Urinary bladder (tissue), 4 donors: ENCODE results near the gene GPR37. TPM values are rescaled to one million over a fixed set of nuclear protein-coding genes. Genes with fewer than 3 reads are reported as not detected.

ENCODE experiments used
- DNase-seq: peaks from one replicate; pipeline ENCODE4 v3.0.0-alpha.2; 2015; ENCODE audit errors: extremely low spot score
- H3K27ac ChIP-seq: one replicate; pipeline ENCODE4 v1.5.1; 2013; ENCODE audit warnings: low read depth, mild to moderate bottlenecking, moderate library complexity
- H3K36me3 ChIP-seq: one replicate; pipeline ENCODE4 v1.6.1; 2013; ENCODE audit warnings: mild to moderate bottlenecking, moderate library complexity; ENCODE audit not compliant: insufficient read depth
- H3K4me1 ChIP-seq: one replicate; pipeline ENCODE4 v1.6.1; 2013; ENCODE audit warnings: mild to moderate bottlenecking, moderate library complexity; ENCODE audit not compliant: insufficient read depth
- H3K4me3 ChIP-seq: one replicate; pipeline ENCODE4 v1.5.1; 2013; ENCODE audit warnings: low read depth, low read length
- WGBS: extraction: QIAGEN DNeasy Blood & Tissue Kit; methylation state at CpG from one replicate; pipeline ENCODE4 v1.1.7; 2013; 5-methylcytosine and 5-hydroxymethylcytosine counted together
- polyA plus RNA-seq: library from polyadenylated mRNA; stranded (reverse); fragments of 200-250 nt; gene quantifications from one replicate; pipeline ENCODE4 v1.2.3, GENCODE V29; 2013
- total RNA-seq: library from RNA; depleted of rRNA; stranded (reverse); fragments of >200 nt; gene quantifications from one replicate; pipeline ENCODE4 v1.2.3, GENCODE V29; 2014
- donor health status: healthy with polysubstance abuse.
- donor health status: healthy.

The GPR37 gene
- total and polyA plus RNA-seq, 2 donors: 4.8 to 5.4 TPM

DNA sequence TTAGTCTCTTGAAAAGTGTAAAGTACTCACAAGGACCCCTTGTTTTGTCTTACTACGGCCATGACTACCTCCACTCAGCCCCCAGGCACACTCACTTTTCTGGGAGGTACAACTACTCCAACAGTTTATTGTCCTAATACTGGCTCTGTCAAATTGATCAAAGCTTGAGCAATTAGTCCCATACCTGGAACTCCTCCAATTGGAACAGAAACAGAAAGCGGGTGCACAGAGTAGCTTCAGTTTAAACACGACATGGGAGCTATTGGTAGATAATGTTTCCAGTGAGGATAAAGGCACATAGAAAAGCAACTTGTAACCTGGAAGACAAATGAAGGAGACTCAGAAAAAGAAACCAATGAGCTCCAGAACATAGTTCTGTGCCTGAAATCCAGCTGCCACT, 7.7 kb upstream of the GPR37 start:
- 84% methylated on average over 3 of the region's 3 CpGs for WGBS
- no peaks in the 10 kb centered on the region for H3K36me3 ChIP-seq
- no peaks in the 10 kb centered on the region for H3K4me1 ChIP-seq
- H3K27ac ChIP-seq: no peak overlapping the region
- DNase-seq: no peak
- no peak overlapping the region for H3K4me3 ChIP-seq

DNA sequence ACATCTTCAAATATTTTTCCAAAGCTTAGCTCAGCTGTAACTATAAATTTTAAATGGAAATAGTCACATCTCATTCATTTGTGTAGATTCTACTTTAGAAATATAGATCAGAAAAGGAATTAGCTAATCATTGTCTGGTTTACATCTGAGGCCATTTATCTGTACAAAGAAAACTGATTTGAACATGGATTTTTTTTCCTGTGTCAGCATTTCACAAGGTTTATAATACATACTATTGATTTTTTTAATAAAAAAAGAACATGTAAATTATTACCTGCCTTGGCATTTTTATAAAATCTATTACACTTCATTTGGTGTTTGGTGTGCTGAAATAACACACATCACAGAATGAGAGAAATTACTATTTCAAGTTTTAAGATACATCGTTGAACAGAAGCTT, 3.5 kb upstream of the GPR37 start:
- H3K36me3 ChIP-seq: no peaks in the 10 kb centered on the region
- 87% methylated on average over 1 of the region's 1 CpG for WGBS
- DNase-seq: no peak
- no peak overlapping the region for H3K27ac ChIP-seq
- H3K4me1 ChIP-seq: no peaks in the 10 kb centered on the region
- H3K4me3 ChIP-seq: no peak overlapping the region

DNA sequence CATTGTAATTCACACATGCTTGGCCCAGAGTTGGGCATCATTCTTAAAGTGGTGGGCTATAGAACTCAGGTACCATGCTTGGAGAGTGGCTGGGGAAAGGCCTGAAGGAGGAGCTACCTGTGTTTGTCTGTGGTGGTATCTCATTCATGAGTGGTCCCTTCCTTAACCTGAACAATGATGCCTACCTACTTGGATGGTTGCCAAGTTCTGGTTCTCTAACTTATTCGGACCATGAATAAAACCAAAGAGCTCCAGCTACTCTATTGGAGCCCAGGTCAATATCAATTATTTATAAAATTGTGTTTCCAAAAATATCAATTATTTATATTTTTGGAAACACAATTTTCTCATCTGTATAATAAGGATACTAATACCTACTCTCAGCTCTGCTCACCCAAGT, 2.9 kb upstream of the GPR37 start:
- H3K4me1 ChIP-seq: no peaks in the 10 kb centered on the region
- no peak for DNase-seq
- no peak overlapping the region for H3K4me3 ChIP-seq
- WGBS: 83% methylated on average over 1 of the region's 1 CpG
- no peak overlapping the region for H3K27ac ChIP-seq
- H3K36me3 ChIP-seq: no peaks in the 10 kb centered on the region

DNA sequence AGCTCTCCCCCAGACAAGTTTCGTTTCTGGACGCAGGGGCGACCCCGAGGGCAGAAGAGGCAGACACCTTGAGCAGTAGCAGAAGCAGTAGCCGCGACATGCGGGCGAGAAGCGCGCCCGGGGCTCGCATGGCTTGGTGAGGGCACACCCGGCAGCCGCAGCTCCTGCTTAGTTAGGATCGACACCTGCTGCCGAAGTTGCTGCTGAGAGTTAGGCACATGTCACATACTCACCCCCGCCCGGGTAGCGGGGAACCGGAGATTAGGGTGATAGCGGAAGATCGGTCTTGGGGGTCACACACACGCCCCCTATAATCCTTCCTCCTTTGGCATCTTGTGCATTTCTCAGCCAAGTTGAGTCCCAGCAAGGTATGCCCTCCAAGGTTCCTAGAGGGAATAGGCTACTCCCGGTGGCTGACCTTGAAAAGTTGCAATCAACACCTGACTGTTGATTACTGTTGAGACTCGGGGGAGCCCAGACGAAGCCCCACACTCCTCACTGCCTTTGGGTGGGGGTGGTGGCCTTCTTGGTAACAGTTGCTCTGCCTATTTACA, 668 bp downstream of the GPR37 start:
- Histone ChIP-seq H3K4me3 (peak overlapping the region; percentile 44), H3K27ac (no peak overlapping the region), H3K36me3 (no peaks in the 10 kb centered on the region), H3K4me1 (no peaks in the 10 kb centered on the region)
- no peak for DNase-seq
- 1% methylated on average over 26 of the region's 26 CpGs for WGBS

DNA sequence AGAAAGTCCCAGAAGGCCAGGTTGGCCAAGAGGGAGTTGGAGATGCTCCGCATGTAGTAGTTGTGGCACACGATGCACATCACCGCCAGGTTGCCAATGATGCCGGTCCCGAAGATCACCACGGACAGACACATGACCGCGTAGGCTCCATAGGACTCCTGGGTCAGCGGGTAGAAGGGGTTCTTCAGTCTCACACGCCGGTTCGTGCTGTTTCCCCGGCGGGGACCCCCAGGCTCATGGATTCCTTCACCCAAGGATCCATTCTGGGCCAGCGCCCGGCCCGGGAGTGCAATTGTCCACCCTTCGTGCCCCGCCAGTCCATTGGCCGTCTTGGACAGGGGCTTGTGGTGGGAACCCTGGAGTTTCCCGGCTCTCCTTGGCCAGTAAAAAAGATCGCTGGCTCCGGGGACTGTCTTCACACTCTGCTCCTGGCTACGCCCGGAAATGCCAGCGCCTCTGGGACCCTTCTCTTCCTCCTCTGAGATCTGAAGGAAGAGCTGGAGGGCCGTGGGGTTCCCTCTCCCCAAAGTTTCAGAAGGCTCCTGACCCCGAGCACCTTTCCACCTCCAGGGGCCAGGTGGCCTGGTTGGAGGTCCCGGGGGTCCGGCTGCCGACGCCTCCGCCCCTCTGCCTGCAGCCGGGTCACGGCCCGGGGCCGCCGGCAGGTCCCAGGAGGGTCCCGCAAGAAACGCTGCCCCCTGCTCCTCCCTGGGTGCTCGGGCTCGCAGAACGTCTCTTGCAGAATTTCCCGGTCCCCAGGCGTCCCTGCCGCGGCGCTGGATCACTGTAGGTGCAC, 1.3 kb downstream of the GPR37 start:
- H3K27ac ChIP-seq: no peak overlapping the region
- H3K4me3 ChIP-seq: peak overlapping the region; percentile 44
- DNase-seq: no peak
- H3K36me3 ChIP-seq: no peaks in the 10 kb centered on the region
- no peaks in the 10 kb centered on the region for H3K4me1 ChIP-seq
- WGBS: 15% methylated on average over 48 of the region's 48 CpGs

DNA sequence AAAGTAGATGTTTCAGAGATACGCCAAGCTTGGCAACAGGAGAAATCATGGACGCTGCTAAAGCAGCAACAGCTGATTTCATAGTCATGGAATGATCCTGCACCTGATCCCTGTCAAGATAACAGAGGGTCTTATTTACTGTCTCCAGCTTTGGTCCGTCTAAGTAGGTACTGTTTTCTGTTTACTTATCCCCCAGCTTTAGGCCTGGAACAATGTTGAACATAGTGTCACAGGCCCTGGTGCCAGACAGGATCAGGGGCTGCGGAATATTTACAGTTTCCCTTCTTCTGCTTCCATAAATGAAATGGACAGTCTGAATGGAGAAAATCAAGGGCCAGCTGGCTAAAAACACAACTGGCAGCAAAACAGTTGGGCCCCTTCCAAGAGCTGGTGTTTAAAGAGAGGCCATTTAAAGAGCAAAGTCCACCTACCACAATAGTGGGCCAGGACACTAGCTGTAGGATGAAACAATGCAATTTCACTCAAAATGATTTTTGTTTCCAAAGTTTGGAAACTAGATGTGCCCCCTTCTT, 2.9 kb downstream of the GPR37 start:
- DNase-seq: no peak
- no peak overlapping the region for H3K4me3 ChIP-seq
- no peaks in the 10 kb centered on the region for H3K36me3 ChIP-seq
- H3K27ac ChIP-seq: no peak overlapping the region
- 31% methylated on average over 4 of the region's 4 CpGs for WGBS
- H3K4me1 ChIP-seq: no peaks in the 10 kb centered on the region

DNA sequence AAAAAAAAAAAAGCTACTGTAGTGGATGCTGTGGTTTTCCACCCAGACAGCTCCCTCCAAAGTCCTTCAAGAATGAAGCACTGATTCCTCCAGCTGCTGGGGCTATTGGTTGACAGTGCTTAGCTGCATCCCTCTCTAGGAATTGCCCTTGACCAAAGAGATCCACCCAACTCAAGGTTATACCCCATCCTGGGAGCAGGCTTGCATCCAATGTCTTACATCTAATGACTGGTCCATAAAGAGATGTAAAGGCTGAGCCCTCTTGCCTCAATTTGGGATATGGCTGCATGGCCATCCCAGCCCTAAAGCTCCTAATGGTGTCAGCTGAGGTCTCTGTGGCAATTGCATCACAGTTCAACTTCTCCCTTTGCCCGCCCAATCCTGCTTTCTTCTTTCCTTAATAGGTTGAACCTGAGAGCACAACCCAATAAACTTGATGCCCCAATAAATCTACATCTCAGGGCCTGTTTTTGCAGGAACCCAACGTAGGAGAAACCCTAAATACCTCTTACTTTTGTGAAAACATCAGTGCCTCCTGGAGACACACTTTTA, 4.4 kb downstream of the GPR37 start:
- 70% methylated on average over 2 of the region's 2 CpGs for WGBS
- Histone ChIP-seq H3K27ac (no peak overlapping the region), H3K4me3 (no peak overlapping the region), H3K36me3 (no peaks in the 10 kb centered on the region), H3K4me1 (no peaks in the 10 kb centered on the region)
- DNase-seq: no peak

DNA sequence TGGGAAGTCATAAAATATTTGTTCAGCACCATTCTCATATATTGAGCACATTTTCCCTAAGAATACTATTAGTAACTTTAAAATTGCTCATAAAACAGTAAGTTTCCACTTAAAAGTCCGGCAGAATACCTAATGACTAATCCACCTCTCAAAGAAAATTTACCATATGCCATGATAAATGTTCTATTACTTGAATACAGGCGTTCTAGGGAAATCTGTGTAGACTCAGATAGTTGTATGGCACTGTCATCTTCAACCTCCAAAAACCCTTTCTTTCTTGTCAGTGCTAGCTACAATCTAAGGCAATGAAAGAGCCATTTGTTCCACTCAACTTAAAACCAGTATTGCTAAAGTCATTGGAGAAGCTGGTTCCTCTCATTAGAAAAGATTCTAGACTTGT, 7.3 kb downstream of the GPR37 start:
- no peaks in the 10 kb centered on the region for H3K4me1 ChIP-seq
- DNase-seq: no peak
- H3K4me3 ChIP-seq: no peak overlapping the region
- H3K27ac ChIP-seq: no peak overlapping the region
- H3K36me3 ChIP-seq: no peaks in the 10 kb centered on the region
- 67% methylated on average over 2 of the region's 2 CpGs for WGBS

DNA sequence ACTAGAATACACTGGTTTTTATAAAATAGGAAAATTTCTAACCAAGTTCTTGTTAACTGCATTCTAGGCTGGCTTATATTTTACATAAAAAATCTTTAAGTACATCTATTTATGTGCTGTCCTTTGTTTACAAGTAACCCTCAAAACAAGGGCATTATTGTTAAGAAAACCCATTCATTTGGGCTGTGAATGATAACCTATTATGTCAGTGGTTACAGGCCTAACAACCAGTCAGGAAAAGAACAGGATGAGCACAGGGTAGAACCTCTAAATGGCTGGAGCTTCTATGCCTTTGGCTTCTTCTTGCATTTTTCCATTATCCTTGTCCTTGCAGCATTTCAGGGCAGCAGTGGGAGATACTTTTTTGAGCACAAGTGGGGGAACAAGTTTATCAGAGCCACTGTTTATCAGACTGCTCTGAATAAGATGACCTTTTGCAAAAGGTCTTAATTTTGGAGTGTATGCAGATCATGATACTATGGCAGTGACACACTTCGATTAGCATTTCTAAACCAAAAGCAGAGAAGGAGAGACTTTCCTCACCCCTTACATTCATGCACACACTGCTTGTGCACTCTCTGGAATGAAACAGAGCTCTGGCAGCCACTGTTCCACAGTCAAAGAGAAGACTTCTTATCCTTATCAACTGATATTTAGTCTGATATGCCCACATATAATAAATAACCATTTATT, 10.9 kb downstream of the GPR37 start:
- Histone ChIP-seq H3K4me1 (no peaks in the 10 kb centered on the region), H3K27ac (no peak overlapping the region), H3K36me3 (no peaks in the 10 kb centered on the region), H3K4me3 (no peak overlapping the region)
- no peak for DNase-seq
- WGBS: 58% methylated on average over 1 of the region's 1 CpG

DNA sequence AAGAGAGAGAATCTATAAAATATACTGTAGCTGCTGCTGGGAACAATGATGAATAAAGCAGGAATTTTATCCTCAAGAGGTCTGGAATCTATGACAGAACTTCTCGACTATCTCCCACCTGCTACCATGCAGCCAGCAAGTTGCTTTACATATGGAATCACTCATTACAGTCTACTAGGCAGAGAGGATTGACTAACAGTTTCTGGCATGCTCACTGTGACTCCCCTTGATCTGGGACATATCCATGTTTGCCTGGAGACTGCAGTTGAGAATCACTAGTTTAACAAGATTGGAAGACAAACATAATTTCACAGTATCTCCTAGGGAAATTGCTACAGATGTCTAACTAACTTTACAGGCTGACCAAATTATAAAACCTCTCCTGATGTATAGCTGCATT, 13.3 kb downstream of the GPR37 start:
- WGBS: 56% methylated on average over 1 of the region's 1 CpG
- H3K27ac ChIP-seq: no peak overlapping the region
- no peaks in the 10 kb centered on the region for H3K4me1 ChIP-seq
- no peaks in the 10 kb centered on the region for H3K36me3 ChIP-seq
- DNase-seq: no peak
- H3K4me3 ChIP-seq: no peak overlapping the region

DNA sequence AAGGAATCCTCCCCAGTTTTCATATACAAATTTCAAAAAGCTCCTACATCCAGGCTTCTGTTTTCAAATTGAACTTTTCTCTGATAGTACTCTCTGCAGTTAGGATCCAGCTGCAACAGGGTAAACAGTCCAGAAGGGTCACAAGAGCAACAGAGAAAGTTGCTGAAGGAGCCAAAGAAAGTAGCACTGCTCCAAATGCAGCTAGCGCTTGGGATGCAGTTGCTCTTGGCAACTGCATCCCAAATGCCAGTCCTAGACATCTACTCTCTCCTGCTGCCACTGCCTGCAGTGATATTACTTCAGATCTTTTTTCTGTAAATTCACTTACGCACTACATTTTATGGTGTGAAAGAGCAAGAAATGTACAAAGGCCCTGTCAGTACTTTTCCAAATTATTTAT, 14.6 kb downstream of the GPR37 start:
- Histone ChIP-seq H3K36me3 (no peaks in the 10 kb centered on the region), H3K4me3 (no peak overlapping the region), H3K4me1 (no peaks in the 10 kb centered on the region), H3K27ac (no peak overlapping the region)
- 81% methylated on average over 2 of the region's 2 CpGs for WGBS
- no peak for DNase-seq

DNA sequence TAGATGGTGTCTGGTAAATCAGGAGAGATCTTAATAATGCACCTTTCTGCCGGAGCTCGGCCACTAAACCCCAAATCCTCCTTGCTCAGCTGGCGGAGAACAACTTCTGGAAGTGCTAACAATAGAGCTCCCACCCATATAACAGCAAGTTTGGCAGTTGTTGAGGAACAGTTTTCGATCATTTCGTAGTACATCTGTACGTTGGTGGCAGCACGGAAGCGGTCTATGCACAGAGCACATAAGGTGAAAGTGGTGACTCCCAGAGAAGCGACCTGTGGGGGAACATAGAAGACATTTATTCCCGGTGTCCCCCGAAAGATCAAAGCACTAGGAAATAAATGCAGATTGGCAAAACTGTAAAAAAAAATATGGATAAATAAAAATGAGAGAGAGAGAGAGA, 18.5 kb downstream of the GPR37 start:
- Histone ChIP-seq H3K4me3 (no peak overlapping the region), H3K27ac (no peak overlapping the region), H3K4me1 (no peaks in the 10 kb centered on the region), H3K36me3 (no peaks in the 10 kb centered on the region)
- WGBS: 94% methylated on average over 11 of the region's 11 CpGs
- DNase-seq: no peak

DNA sequence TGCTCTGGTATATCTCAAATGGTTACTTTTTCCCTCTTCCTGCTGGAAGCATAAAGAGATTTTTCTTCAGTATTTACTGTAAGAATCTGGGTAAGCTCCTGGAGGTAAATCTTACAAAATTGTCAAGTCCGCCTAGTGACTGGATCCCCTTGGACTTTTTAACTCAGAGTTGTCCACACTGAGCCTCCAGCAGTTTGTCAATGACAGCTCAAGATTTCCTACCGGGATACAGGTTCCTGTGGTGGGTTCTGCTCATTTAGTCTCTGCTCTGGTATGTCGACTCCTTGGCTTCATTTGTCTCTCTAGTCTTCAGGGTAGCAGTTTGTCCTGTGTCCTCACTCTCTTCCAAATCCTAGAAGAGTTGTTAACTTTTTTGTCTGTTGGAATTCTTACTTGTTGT, 27.0 kb downstream of the GPR37 start:
- Histone ChIP-seq H3K4me1 (no peaks in the 10 kb centered on the region), H3K27ac (no peak overlapping the region), H3K4me3 (no peak overlapping the region), H3K36me3 (no peaks in the 10 kb centered on the region)
- 66% methylated on average over 3 of the region's 3 CpGs for WGBS
- no peak for DNase-seq
